Pancreas (tissue), 10 donors: ENCODE results near the gene ARID5A. TPM values are rescaled to one million over a fixed set of nuclear protein-coding genes. Genes with fewer than 3 reads are reported as not detected.

Experiments used
- ATAC-seq, 4 donors: fragments of 200-7000 bp; cut with Tn5 transposase; one replicate each; pipeline versions ENCODE4 v1.8.0 to v1.9.1; 2020; ENCODE audit warnings: mild to moderate bottlenecking in 4 of 4, moderate library complexity in 4 of 4
- DNase-seq, 6 donors: peaks; one replicate each; pipeline ENCODE4 v3.0.0-alpha.2; 2020
- FAIRE-seq: peaks from 2 replicates; lab custom pipeline; 2012; peaks lifted over from hg19 to GRCh38; lab: Jason Lieb, UNC
- H3K27ac ChIP-seq, 4 donors: fragments of 200-600 bp; sonication (generic); 1 replicate in 3 of 4; 2 replicates in 1 of 4; pipeline versions ENCODE4 v1.5.0 to v1.8.0; 2020
- H3K27me3 ChIP-seq, 4 donors: fragments of 200-600 bp; one replicate each; pipeline ENCODE4 v1.8.0; 2021
- H3K36me3 ChIP-seq, 3 donors: fragments of 200-600 bp; sonication (generic) in 1 of 3; one replicate each; pipeline versions ENCODE4 v1.5.0 to v1.8.0; 2020 to 2021
- H3K4me1 ChIP-seq, 3 donors: fragments of 200-600 bp; one replicate each; pipeline ENCODE4 v1.8.0; 2021
- H3K4me3 ChIP-seq, 4 donors: fragments of 200-600 bp; sonication (generic) in 2 of 4; one replicate each; pipeline versions ENCODE4 v1.5.0 to v1.8.0; 2020 to 2021
- H3K9me3 ChIP-seq, 4 donors: fragments of 200-600 bp; one replicate each; pipeline ENCODE4 v1.8.0; 2021
- CTCF ChIP-seq, 4 donors: fragments of 200-600 bp; sonication (generic) in 3 of 4; IDR thresholded peaks; one replicate each; pipeline versions ENCODE4 v1.5.0 to v1.8.0; 2021; ENCODE audit warnings: antibody characterized with exemption in 4 of 4
- WGBS, 2 donors: extraction: QIAGEN DNeasy Blood & Tissue Kit; methylation state at CpG; one replicate each; pipeline ENCODE4 v1.1.7; 2013; 5-methylcytosine and 5-hydroxymethylcytosine counted together
- intact Hi-C, 3 donors: fragments of 100-400 bp; cut with DNase I; formaldehyde crosslinking; loops; one replicate each; pipeline versions ENCODE4 v1.11.1 to v1.14.2; 2022
- polyA plus RNA-seq, 2 donors: library from polyadenylated mRNA; stranded (reverse); fragments of 200-250 nt; gene quantifications; one replicate each; pipeline ENCODE4 v1.2.3, GENCODE V29; 2013
- total RNA-seq, 6 donors: library from RNA; stranded (reverse); fragmentation: NEBNext Ultra II Directional in 4 of 6; extraction: Animal tissue kit (Norgen Biotek cat#: 25700) in 4 of 6; gene quantifications; one replicate each; pipeline versions ENCODE4 v1.2.1 to v1.2.4, GENCODE V29; 2021 to 2023
- donor health status: healthy with polysubstance abuse.
- donor health status: DM: no; HTN: no; CAD: no; lungs with moderate emphysema.
- donor health status: DM: no; HTN: no; CAD: no.
- donor health status: control.
- donor health status: control.
- donor health status: Bipolar disorder and iron deficiency.
- donor health status: DM: yes; HTN: yes; CAD: no.
- donor health status: DM: no; HTN: no; CAD: no.
- donor health status: DM: no; HTN: no; CAD: no.
- donor health status: DM: yes; HTN: yes; CAD: no.

Gene ARID5A
- total and polyA plus RNA-seq, 8 donors: 3.3 to 20.7 (median 6.7) TPM

DNA sequence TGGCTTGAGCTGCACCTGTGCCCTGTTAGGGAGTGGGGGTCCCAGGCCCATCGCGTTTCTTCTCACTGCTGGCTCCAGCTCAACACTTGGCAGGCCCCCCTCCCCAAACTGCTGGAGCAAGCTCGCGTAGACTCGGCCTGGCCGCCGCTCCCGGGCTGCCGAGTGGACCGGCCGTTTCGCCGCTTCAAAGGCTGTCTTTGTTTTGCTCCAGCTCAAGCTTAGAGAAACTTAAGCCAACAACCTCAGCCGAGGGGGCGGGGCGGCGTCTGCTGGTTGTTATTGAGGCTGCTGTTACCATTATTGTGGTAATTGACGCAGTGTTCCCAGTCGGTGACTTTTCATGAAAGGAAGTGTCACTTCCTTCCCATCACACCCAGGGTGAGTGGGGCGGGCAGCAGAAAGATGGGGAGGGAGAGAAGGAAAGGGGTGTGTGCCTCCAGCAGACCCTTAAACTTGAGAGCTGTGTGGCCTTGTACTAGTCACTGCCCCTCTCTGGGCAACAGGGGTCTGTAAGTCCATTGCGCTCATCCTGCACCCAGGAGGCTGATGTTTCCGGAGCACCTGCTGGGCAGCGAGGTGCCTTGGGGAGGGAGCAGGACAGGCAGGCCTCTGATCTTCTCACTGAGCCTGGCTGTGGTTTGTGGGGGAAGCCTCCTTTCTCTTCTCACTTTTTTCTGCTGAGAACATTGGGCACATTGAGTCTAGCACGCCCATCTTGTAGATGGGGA lies 2.1 kb downstream of the ARID5A start:
- Histone ChIP-seq H3K36me3 (no peaks in the 10 kb centered on the region), H3K4me3 (peak overlapping the region in 2 of 4 donors; percentile 97 to 100), H3K27me3 (no peaks in the 10 kb centered on the region), H3K9me3 (no peaks in the 10 kb centered on the region), H3K27ac (peak overlapping the region in 2 of 4 donors; percentile 91), H3K4me1 (peaks cover 0 to 12% (median 0%) of the 10 kb centered on the region in 3 donors)
- ATAC-seq (peak in 2 of 4 donors; percentile 3 to 14), FAIRE-seq (no peak), DNase-seq (no peak)
- no peak for TF ChIP-seq CTCF (IDR thresholded peaks at IDR 0.05)
- WGBS, 2 donors: 62 to 72% methylated on average over 24 of the region's 24 CpGs
- intact Hi-C loops: no loop called here

DNA sequence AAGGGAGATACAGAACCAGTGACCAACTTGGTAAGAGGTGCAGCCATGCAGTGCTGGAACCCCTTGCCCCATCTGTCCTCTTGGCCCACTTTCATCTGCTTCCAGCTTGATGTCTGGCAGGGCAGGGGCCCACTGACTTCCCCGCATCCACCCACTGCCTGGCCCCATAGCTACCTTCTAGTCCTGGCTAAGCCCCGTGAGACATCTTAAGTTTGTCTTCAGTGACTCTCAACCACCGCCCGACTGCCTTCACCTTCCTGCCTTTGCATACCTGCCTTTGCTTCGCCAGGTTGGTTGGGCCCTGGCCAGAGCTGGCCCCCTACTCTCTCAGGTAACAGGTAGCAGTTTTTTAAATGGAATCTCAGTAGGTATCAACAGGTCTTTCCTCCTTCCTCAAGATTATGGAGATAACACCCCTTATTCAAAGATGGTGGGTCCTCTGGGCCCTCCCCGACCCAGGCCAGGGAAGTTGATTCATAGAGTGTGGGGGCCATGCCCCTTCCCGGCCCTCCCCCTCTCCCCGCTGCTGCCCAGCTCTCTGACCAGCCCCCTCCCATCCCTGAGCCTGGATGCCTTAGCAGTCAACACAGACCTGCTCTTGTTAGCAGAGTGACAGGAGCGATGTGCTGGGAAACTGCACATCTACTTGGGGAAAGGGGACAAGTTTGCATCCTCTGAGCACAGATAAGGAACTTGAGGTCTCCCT lies 2.8 kb downstream of the ARID5A start:
- Histone ChIP-seq H3K27me3 (no peaks in the 10 kb centered on the region), H3K9me3 (no peaks in the 10 kb centered on the region), H3K4me3 (peak overlapping the region in 1 of 4 donors; percentile 100), H3K36me3 (no peaks in the 10 kb centered on the region), H3K27ac (peak overlapping the region in 1 of 4 donors; percentile 91), H3K4me1 (peaks cover 0 to 11% (median 0%) of the 10 kb centered on the region in 3 donors)
- FAIRE-seq: no peak
- DNase-seq: no peak
- intact Hi-C loops: no loop called here
- WGBS, 2 donors: 86 to 92% methylated on average over 9 of the region's 9 CpGs
- no peak for TF ChIP-seq CTCF (IDR thresholded peaks at IDR 0.05)
- ATAC-seq: no peak

- ATAC-seq: no peak
- 77 to 78% methylated on average over 5 of the region's 5 CpGs for WGBS, 2 donors
- Histone ChIP-seq H3K27me3 (no peaks in the 10 kb centered on the region), H3K36me3 (no peaks in the 10 kb centered on the region), H3K9me3 (no peaks in the 10 kb centered on the region), H3K4me1 (peaks cover 0 to 6% (median 0%) of the 10 kb centered on the region in 3 donors), H3K4me3 (no peak overlapping the region), H3K27ac (no peak overlapping the region)
- FAIRE-seq: no peak
- intact Hi-C loops: loop anchor here in 1 of 3 donors (10.0 kb wide), 1 partner anchor 415 kb away; no protein-coding TSS in a partner anchor
- TF ChIP-seq CTCF (IDR thresholded peaks at IDR 0.05): no peak
- DNase-seq: no peak
Observed at GRCh38 chr2:96540136-96540535, 3.6 kb downstream of the ARID5A start.

DNA sequence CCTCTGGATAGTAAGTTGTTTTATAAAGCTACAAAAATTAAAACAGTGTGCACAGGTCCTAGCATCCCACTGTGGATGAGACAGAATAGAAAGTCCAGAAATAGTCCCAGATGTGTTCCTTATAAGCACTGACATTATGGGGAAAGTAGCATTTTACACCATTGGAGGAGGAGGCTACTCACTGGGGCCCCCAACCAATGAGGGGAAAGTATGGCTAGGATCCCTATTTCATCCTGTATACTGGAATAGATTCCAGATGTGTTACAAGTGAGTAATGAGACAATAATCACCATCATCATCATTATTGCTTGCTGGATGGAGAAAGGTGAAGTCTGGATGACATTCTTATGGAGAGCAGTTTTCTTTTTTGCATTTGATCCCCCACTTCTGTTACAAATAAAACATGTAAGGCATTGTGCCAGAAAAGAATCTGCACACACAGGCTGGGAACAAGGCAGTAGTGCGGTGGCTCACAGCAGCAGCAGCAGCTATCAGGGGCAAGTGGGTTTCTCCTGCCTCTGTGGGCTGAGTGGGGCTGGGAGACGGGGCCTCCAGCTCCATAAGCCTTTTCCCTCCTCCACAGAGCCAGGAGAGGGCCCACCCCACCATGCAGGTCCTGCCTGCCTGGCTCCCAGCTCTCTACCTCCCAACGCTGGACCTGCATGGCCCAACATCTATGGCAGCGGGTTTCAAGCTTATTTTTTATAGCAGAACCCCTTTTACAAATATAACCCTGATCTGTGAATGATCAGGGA lies 5.0 kb downstream of the ARID5A start:
- Histone ChIP-seq H3K27me3 (no peaks in the 10 kb centered on the region), H3K9me3 (no peaks in the 10 kb centered on the region), H3K4me3 (no peak overlapping the region), H3K27ac (no peak overlapping the region), H3K36me3 (no peaks in the 10 kb centered on the region), H3K4me1 (peaks cover 0 to 6% (median 0%) of the 10 kb centered on the region in 3 donors)
- ATAC-seq (no peak), DNase-seq (no peak), FAIRE-seq (no peak)
- TF ChIP-seq CTCF (IDR thresholded peaks at IDR 0.05): no peak
- intact Hi-C loops: loop anchor here in 1 of 3 donors (10.0 kb wide), 1 partner anchor 413 kb away; no protein-coding TSS in a partner anchor
- WGBS, 2 donors: 86 to 87% methylated on average over 4 of the region's 4 CpGs
